K562 (cell line): ENCODE data around the gene ERLEC1. TPM values are rescaled to one million over a fixed set of nuclear protein-coding genes. Genes with fewer than 3 reads are reported as not detected.

Source experiments
- ATF6 ChIP-seq: sonication (generic); formaldehyde crosslinking; IDR thresholded peaks from 2 replicates; pipeline ENCODE4 v1.4.0; 2020; ENCODE audit warnings: mild to moderate bottlenecking, missing genetic modification reagents
- E2F6 ChIP-seq, 2 experiments: IDR thresholded peaks; 2 replicates each; pipeline ENCODE4 v1.6.1; 2011; ENCODE audit warnings: borderline replicate concordance in 1 of 2, control low read depth in 1 of 2, low read depth in 1 of 2, low read length in 1 of 2, mild to moderate bottlenecking in 1 of 2, mixed read lengths in 1 of 2, moderate library complexity in 1 of 2; ENCODE audit not compliant: insufficient read depth in 1 of 2, insufficient read length in 1 of 2, poor library complexity in 1 of 2, severe bottlenecking in 1 of 2; ENCODE audit errors: extremely low read depth in 1 of 2
- ESRRA ChIP-seq: fragments of 450-650 bp; IDR thresholded peaks from 2 replicates; pipeline ENCODE4 v1.6.1; 2014; ENCODE audit warnings: low read depth, mild to moderate bottlenecking, moderate library complexity, borderline replicate concordance
- FOXK2 ChIP-seq, 2 experiments: fragments of 450-650 bp; IDR thresholded peaks in 1 of 2; conservative IDR thresholded peaks in 1 of 2; 2 replicates each; pipeline ENCODE4 v1.6.1; 2016; ENCODE audit warnings: low read depth in 2 of 2, mild to moderate bottlenecking in 1 of 2
- KDM4B ChIP-seq, 2 experiments: fragments of 450-650 bp in 1 of 2; sonication (generic) in 1 of 2; IDR thresholded peaks; 2 replicates each; pipeline ENCODE4 v1.6.1; 2016 to 2017; ENCODE audit warnings: borderline replicate concordance in 2 of 2, antibody characterized with exemption in 1 of 2, low read depth in 1 of 2, mild to moderate bottlenecking in 1 of 2
- KLF1 ChIP-seq: fragments of 450-650 bp; IDR thresholded peaks from 2 replicates; pipeline ENCODE4 v1.6.1; 2016; ENCODE audit warnings: missing genetic modification characterization, missing compliant biosample characterization
- LCOR ChIP-seq: sonication (generic); formaldehyde crosslinking; IDR thresholded peaks from 2 replicates; pipeline ENCODE4 v1.8.0; 2022; ENCODE audit warnings: mild to moderate bottlenecking, missing genetic modification reagents
- MNT ChIP-seq, 2 experiments: fragments of 450-650 bp; conservative IDR thresholded peaks; 2 replicates each; pipeline ENCODE4 v1.6.1; 2017; ENCODE audit warnings: mild to moderate bottlenecking in 2 of 2, moderate library complexity in 2 of 2
- NCOA1 ChIP-seq: fragments of 450-650 bp; IDR thresholded peaks from 2 replicates; pipeline ENCODE4 v1.6.1; 2016; ENCODE audit warnings: low read depth
- PPARD ChIP-seq: fragments of 250-450 bp; sonication (Bioruptor Pico); IDR thresholded peaks from 2 replicates; pipeline ENCODE4 v1.8.0; 2022; ENCODE audit warnings: inconsistent platforms, mild to moderate bottlenecking, moderate library complexity
- PREB ChIP-seq: sonication (generic); formaldehyde crosslinking; IDR thresholded peaks from 2 replicates; pipeline ENCODE4 v1.8.1; 2023; ENCODE audit warnings: mild to moderate bottlenecking, missing genetic modification reagents
- RB1 ChIP-seq: fragments of 450-650 bp; IDR thresholded peaks from 2 replicates; pipeline ENCODE4 v1.6.1; 2017; ENCODE audit warnings: low read depth, mild to moderate bottlenecking
- RFX5 ChIP-seq: IDR thresholded peaks from 2 replicates; pipeline ENCODE4 v1.6.1; 2011; ENCODE audit warnings: low read depth, mild to moderate bottlenecking, improper control_type of control experiment, low read length
- SOX6 ChIP-seq: fragments of 450-650 bp; IDR thresholded peaks from 2 replicates; pipeline ENCODE4 v1.6.1; 2014; ENCODE audit warnings: mild to moderate bottlenecking
- TARDBP ChIP-seq: fragments of 450-650 bp; IDR thresholded peaks from 2 replicates; pipeline ENCODE4 v1.6.1; 2016
- TFAP4 ChIP-seq: sonication (generic); formaldehyde crosslinking; IDR thresholded peaks from 2 replicates; pipeline ENCODE4 v1.8.0; 2022; ENCODE audit warnings: missing genetic modification reagents, mild to moderate bottlenecking, moderate library complexity, borderline replicate concordance
- ZNF24 ChIP-seq: fragments of 450-650 bp; IDR thresholded peaks from 2 replicates; pipeline ENCODE4 v1.6.1; 2016
- ZNF668 ChIP-seq: fragments of 250-450 bp; sonication (Bioruptor Pico); IDR thresholded peaks from 2 replicates; pipeline ENCODE4 v1.8.0; 2022; ENCODE audit warnings: mild to moderate bottlenecking, inconsistent platforms
- polyA plus RNA-seq, 8 experiments: library from polyadenylated mRNA; depleted of rRNA in 4 of 8; stranded (reverse) in 5 of 8; unstranded in 3 of 8; fragments of >200 nt; fragmentation: Nextera tagmentation in 2 of 8; fragmentation: Illumina TruSeq in 1 of 8; extraction: Ambion mirVana in 2 of 8; extraction: Trizol in 1 of 8; gene quantifications; 2 replicates each; pipeline versions ENCODE4 v1.2.1 to v1.2.3, GENCODE V29; 2011 to 2014; ENCODE audit warnings: inconsistent platforms in 1 of 8, missing spikeins in 1 of 8
- total RNA-seq, 7 experiments: library from RNA; depleted of rRNA in 6 of 7; stranded (reverse); fragments of >200 nt in 6 of 7; fragmentation: Illumina TruSeq in 2 of 7; extraction: Trizol in 2 of 7; gene quantifications; 2 replicates each; pipeline versions ENCODE4 v1.2.1 to v1.2.3, GENCODE V29; 2011 to 2021; ENCODE audit warnings: low replicate concordance in 1 of 7

ERLEC1 gene
- total and polyA plus RNA-seq, 9 of the 15 experiments (the other 6 are each of a cell fraction or from before 2014, with no cell fraction given), result 12.0 to 41.6 (median 30.6) TPM

GRCh38 chr2:53786705-53787613 lies at the start of gene ERLEC1, which contains the start of gene ASB3 (continued):
- TF ChIP-seq E2F6 (IDR thresholded peaks at IDR 0.05; ENCODE audit: borderline replicate concordance in 1 of 2, extremely low read depth in 1 of 2, insufficient read depth in 1 of 2, insufficient read length in 1 of 2, low read depth in 1 of 2, low read length in 1 of 2, poor library complexity in 1 of 2, severe bottlenecking in 1 of 2) (peak in 1 of 2 experiments; percentile 24), KDM4B (IDR thresholded peaks at IDR 0.05; ENCODE audit: borderline replicate concordance in 2 of 2, low read depth in 1 of 2) (peak in 1 of 2 experiments; percentile 96; a peak in 2 of 4 replicates), MNT (conservative IDR thresholded peaks at IDR 0.05) (peak; percentile 86 to 95), KLF1 (tag) (no peak), FOXK2 (conservative IDR thresholded peaks at IDR 0.05 in 1 of 2, IDR thresholded peaks at IDR 0.05 in 1 of 2; ENCODE audit: low read depth in 2 of 2) (peak; percentile 99 to 100), ESRRA (peak; percentile 37; the same call in 1 of the 2 replicates), TFAP4 (peak; percentile 82; the same call in 1 of the 2 replicates), PPARD (no peak), SOX6 (peak; percentile 51; the same call in 1 of the 2 replicates), LCOR (CRISPR knock-in tag) (peak; percentile 86; the same call in 1 of the 2 replicates), RB1 (peak; percentile 60), ZNF668 (CRISPR knock-in tag) (no peak), ZNF24 (peak; percentile 90), TARDBP (peak; percentile 40; the same call in 1 of the 2 replicates), ATF6 (no peak), PREB (CRISPR knock-in tag) (0 out of 2 replicates have a peak, but pooled peaks have one; percentile 28), NCOA1 (no peak; the same call in 1 of the 2 replicates), RFX5 (no peak)
